OCI-LY3 (cell line): ENCODE results near the gene MGAT4C.

Experiments
- EZH2phosphoT487 ChIP-seq: fragments of 200-600 bp; shearing (Covaris generic); IDR thresholded peaks from 2 replicates; pipeline ENCODE4 v1.6.1; 2018; ENCODE audit warnings: antibody characterized with exemption, mixed run types, low read depth
- TF ChIP-seq, protein P1 (sequence below): fragments of 200-600, 300-600 bp; sonication (generic); IDR thresholded peaks from 2 replicates; pipeline ENCODE4 v1.5.1; 2014; ENCODE audit warnings: antibody characterized with exemption, low read length, low read depth

DNA sequence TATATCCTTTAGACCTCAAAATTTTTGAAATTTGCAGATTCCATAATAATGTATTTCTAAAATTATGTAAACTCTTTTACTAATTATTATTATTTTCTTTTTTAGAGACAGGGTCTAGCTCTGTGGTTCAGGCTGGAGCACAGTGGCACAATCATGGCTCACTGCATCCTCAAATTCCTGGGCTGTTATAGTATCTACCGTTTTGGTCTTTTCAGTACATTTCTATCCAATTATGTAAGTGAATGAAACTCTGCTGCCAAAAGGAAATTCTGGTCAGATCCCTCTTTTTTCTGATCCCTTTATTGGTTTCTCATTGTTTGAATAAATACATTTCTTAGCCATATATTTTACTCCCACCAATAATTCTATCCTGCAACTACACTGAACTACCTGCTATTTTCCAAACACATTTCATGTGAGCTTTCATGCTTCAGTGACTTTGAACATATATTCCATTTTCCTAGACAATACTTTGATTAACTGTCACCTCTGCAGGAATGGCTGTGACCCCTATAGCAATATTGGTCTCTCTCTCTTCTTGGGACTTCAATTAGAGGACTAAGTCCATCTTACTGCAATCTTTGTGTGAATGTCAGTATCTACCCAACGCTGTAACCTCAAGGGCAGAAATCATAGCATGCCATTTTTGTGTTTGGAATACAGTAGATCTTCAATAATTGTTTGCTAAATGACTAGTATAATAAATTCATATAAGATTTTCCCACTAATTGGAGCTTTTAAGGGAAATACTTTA lies 198.9 kb downstream of the MGAT4C start:
- TF ChIP-seq, protein P1, sequence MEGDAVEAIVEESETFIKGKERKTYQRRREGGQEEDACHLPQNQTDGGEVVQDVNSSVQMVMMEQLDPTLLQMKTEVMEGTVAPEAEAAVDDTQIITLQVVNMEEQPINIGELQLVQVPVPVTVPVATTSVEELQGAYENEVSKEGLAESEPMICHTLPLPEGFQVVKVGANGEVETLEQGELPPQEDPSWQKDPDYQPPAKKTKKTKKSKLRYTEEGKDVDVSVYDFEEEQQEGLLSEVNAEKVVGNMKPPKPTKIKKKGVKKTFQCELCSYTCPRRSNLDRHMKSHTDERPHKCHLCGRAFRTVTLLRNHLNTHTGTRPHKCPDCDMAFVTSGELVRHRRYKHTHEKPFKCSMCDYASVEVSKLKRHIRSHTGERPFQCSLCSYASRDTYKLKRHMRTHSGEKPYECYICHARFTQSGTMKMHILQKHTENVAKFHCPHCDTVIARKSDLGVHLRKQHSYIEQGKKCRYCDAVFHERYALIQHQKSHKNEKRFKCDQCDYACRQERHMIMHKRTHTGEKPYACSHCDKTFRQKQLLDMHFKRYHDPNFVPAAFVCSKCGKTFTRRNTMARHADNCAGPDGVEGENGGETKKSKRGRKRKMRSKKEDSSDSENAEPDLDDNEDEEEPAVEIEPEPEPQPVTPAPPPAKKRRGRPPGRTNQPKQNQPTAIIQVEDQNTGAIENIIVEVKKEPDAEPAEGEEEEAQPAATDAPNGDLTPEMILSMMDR: no peak
- no peak for TF ChIP-seq EZH2phosphoT487
